H1 (cell line): Measurements from ENCODE around the gene PTBP1.

ENCODE experiments used
- CTCF ChIP-seq, 3 experiments: IDR thresholded peaks; 1 replicate in 2 of 3; 2 replicates in 1 of 3; pipeline versions ENCODE4 v1.5.1 to v1.6.1; 2011; ENCODE audit warnings: low read length in 3 of 3, mild to moderate bottlenecking in 3 of 3, inconsistent platforms in 2 of 3, low read depth in 1 of 3, moderate library complexity in 1 of 3; ENCODE audit not compliant: insufficient read depth in 1 of 3; ENCODE audit errors: control extremely low read depth in 1 of 3
- KDM5A ChIP-seq: fragments of 200-600 bp; IDR thresholded peaks from 2 replicates; pipeline ENCODE4 v1.7.1; 2012; ENCODE audit warnings: mild to moderate bottlenecking, low read length, inconsistent platforms, mixed read lengths
- POLR2A ChIP-seq, 2 experiments: IDR thresholded peaks; 1 replicate in 1 of 2; 2 replicates in 1 of 2; pipeline ENCODE4 v1.6.1; 2011; ENCODE audit warnings: low read depth in 2 of 2, low read length in 2 of 2, mild to moderate bottlenecking in 2 of 2; ENCODE audit errors: control extremely low read depth in 1 of 2
- POLR2AphosphoS5 ChIP-seq: IDR thresholded peaks from 2 replicates; pipeline ENCODE4 v1.6.1; 2011; ENCODE audit warnings: low read depth, low read length
- RNF2 ChIP-seq: fragments of 200-900, 300-1000 bp; sonication (generic); IDR thresholded peaks from 2 replicates; pipeline ENCODE4 v1.7.1; 2016; ENCODE audit warnings: borderline replicate concordance, low read depth, mild to moderate bottlenecking, antibody characterized with exemption, low read length; ENCODE audit not compliant: poor library complexity, severe bottlenecking; ENCODE audit errors: missing control alignments

- TF ChIP-seq POLR2A (IDR thresholded peaks at IDR 0.05; ENCODE audit: control extremely low read depth in 1 of 2, low read depth in 2 of 2, low read length in 2 of 2) (no peak), POLR2AphosphoS5 (no peak), CTCF (IDR thresholded peaks at IDR 0.05; ENCODE audit: control extremely low read depth in 1 of 3, insufficient read depth in 1 of 3, low read depth in 1 of 3, low read length in 3 of 3) (no peak), KDM5A (no peak), RNF2 (no peak)
Observed at GRCh38 chr19:850221-850978, 53.1 kb downstream of the PTBP1 start.
